Measurements from ENCODE around the gene OR1J4.
"Not testable (repeated sequence)": the region's sequence is repeated elsewhere in the genome, so short reads cannot be mapped to it uniquely, and the experiment has no call there.

Gene OR1J4

GRCh38 chr9:122518841-122519240 is at the start of gene OR1J4:
TSS of gene OR1J4 (plus strand) at chr9:122519141. CDS start at chr9:122519141, 0 bp downstream.
- Histone ChIP-seq H3K4me1 (ENCODE audit: insufficient read depth, low read length) (no peaks in the 10 kb centered on the region), H3K9me3 (ENCODE audit: control insufficient read depth, insufficient read depth, low read length) (no peaks in the 10 kb centered on the region), H3K9ac (ENCODE audit: low read depth, low read length) (no peak within 1 kb of the TSS), H3K36me3 (ENCODE audit: insufficient read depth, low read length) (no peaks in the 10 kb centered on the region)

GRCh38 chr9:122474561-122474960 is 44.4 kb upstream of the OR1J4 start:
- no peak overlapping the region for H3K9ac ChIP-seq (ENCODE audit: low read depth, low read length)
- no peaks in the 10 kb centered on the region for H3K4me1 ChIP-seq (ENCODE audit: insufficient read depth, low read length)
- H3K36me3 ChIP-seq (ENCODE audit: insufficient read depth, low read length) = no peaks in the 10 kb centered on the region
- no peaks in the 10 kb centered on the region for H3K9me3 ChIP-seq (ENCODE audit: control insufficient read depth, insufficient read depth, low read length)

- Histone ChIP-seq H3K9me3 (ENCODE audit: control insufficient read depth, insufficient read depth, low read length) (no peaks in the 10 kb centered on the region), H3K9ac (ENCODE audit: low read depth, low read length) (no peak overlapping the region), H3K4me1 (ENCODE audit: insufficient read depth, low read length) (no peaks in the 10 kb centered on the region), H3K36me3 (ENCODE audit: insufficient read depth, low read length) (no peaks in the 10 kb centered on the region)
Observed at GRCh38 chr9:122475717-122476116, 43.2 kb upstream of the OR1J4 start.

- no peaks in the 10 kb centered on the region for H3K9me3 ChIP-seq (ENCODE audit: control insufficient read depth, insufficient read depth, low read length)
- H3K4me1 ChIP-seq (ENCODE audit: insufficient read depth, low read length) = no peaks in the 10 kb centered on the region
- no peaks in the 10 kb centered on the region for H3K36me3 ChIP-seq (ENCODE audit: insufficient read depth, low read length)
- no peak overlapping the region for H3K9ac ChIP-seq (ENCODE audit: low read depth, low read length)
Observed at GRCh38 chr9:122477346-122477745, 41.6 kb upstream of the OR1J4 start.

GRCh38 chr9:122477826-122478225 is 41.1 kb upstream of the OR1J4 start, which contains the start of gene OR1J1:
TSS of gene OR1J1 (minus strand) at chr9:122477926. CDS start at chr9:122477926, 0 bp downstream.
- Histone ChIP-seq H3K9ac (ENCODE audit: low read depth, low read length) (no peak within 1 kb of the TSS), H3K36me3 (ENCODE audit: insufficient read depth, low read length) (no peaks in the 10 kb centered on the region), H3K9me3 (ENCODE audit: control insufficient read depth, insufficient read depth, low read length) (no peaks in the 10 kb centered on the region), H3K4me1 (ENCODE audit: insufficient read depth, low read length) (no peaks in the 10 kb centered on the region)

- Histone ChIP-seq H3K9me3 (ENCODE audit: control insufficient read depth, insufficient read depth, low read length) (no peaks in the 10 kb centered on the region), H3K36me3 (ENCODE audit: insufficient read depth, low read length) (no peaks in the 10 kb centered on the region), H3K9ac (ENCODE audit: low read depth, low read length) (no peak overlapping the region), H3K4me1 (ENCODE audit: insufficient read depth, low read length) (no peaks in the 10 kb centered on the region)
Observed at GRCh38 chr9:122479062-122479461, 39.9 kb upstream of the OR1J4 start.

- Histone ChIP-seq H3K4me1 (ENCODE audit: insufficient read depth, low read length) (no peaks in the 10 kb centered on the region; the same call in 1 of the 2 replicates), H3K9me3 (ENCODE audit: control insufficient read depth, insufficient read depth, low read length) (no peaks in the 10 kb centered on the region; the same call in 1 of the 2 replicates), H3K9ac (ENCODE audit: low read depth, low read length) (no peak overlapping the region), H3K36me3 (ENCODE audit: insufficient read depth, low read length) (no peaks in the 10 kb centered on the region)
Observed at GRCh38 chr9:122498883-122499288, 20.1 kb upstream of the OR1J4 start.

GRCh38 chr9:122506964-122507363 is 12.0 kb upstream of the OR1J4 start:
- H3K4me1 ChIP-seq (ENCODE audit: insufficient read depth, low read length) = no peaks in the 10 kb centered on the region
- no peaks in the 10 kb centered on the region for H3K9me3 ChIP-seq (ENCODE audit: control insufficient read depth, insufficient read depth, low read length)
- no peak overlapping the region for H3K9ac ChIP-seq (ENCODE audit: low read depth, low read length)
- H3K36me3 ChIP-seq (ENCODE audit: insufficient read depth, low read length) = no peaks in the 10 kb centered on the region

GRCh38 chr9:122510502-122510901 is 8.4 kb upstream of the OR1J4 start, which contains the start of gene OR1J2:
TSS of gene OR1J2 (plus strand) at chr9:122510802. CDS start at chr9:122510802, 0 bp downstream.
- H3K9me3 ChIP-seq (ENCODE audit: control insufficient read depth, insufficient read depth, low read length) = no peaks in the 10 kb centered on the region
- no peaks in the 10 kb centered on the region for H3K4me1 ChIP-seq (ENCODE audit: insufficient read depth, low read length)
- no peaks in the 10 kb centered on the region for H3K36me3 ChIP-seq (ENCODE audit: insufficient read depth, low read length)
- H3K9ac ChIP-seq (ENCODE audit: low read depth, low read length) = no peak within 1 kb of the TSS

- Histone ChIP-seq H3K36me3 (ENCODE audit: insufficient read depth, low read length) (no peaks in the 10 kb centered on the region), H3K9me3 (ENCODE audit: control insufficient read depth, insufficient read depth, low read length) (no peaks in the 10 kb centered on the region), H3K9ac (ENCODE audit: low read depth, low read length) (no peak overlapping the region), H3K4me1 (ENCODE audit: insufficient read depth, low read length) (no peaks in the 10 kb centered on the region)
Observed at GRCh38 chr9:122518226-122518625, 715 bp upstream of the OR1J4 start.

- no peaks in the 10 kb centered on the region for H3K36me3 ChIP-seq (ENCODE audit: insufficient read depth, low read length)
- H3K4me1 ChIP-seq (ENCODE audit: insufficient read depth, low read length) = no peaks in the 10 kb centered on the region
- H3K9me3 ChIP-seq (ENCODE audit: control insufficient read depth, insufficient read depth, low read length) = no peaks in the 10 kb centered on the region
- no peak overlapping the region for H3K9ac ChIP-seq (ENCODE audit: low read depth, low read length)
Observed at GRCh38 chr9:122519376-122519775, 435 bp downstream of the OR1J4 start.

- no peaks in the 10 kb centered on the region for H3K9me3 ChIP-seq (ENCODE audit: control insufficient read depth, insufficient read depth, low read length)
- no peaks in the 10 kb centered on the region for H3K4me1 ChIP-seq (ENCODE audit: insufficient read depth, low read length)
- no peaks in the 10 kb centered on the region for H3K36me3 ChIP-seq (ENCODE audit: insufficient read depth, low read length)
- H3K9ac ChIP-seq (ENCODE audit: low read depth, low read length) = no peak overlapping the region
Observed at GRCh38 chr9:122526602-122527001, 7.7 kb downstream of the OR1J4 start.

GRCh38 chr9:122527193-122527592 is 8.3 kb downstream of the OR1J4 start, which contains the start of gene OR1N1:
TSS of gene OR1N1 (minus strand) at chr9:122527293. CDS start at chr9:122527293, 0 bp downstream.
- H3K36me3 ChIP-seq (ENCODE audit: insufficient read depth, low read length) = no peaks in the 10 kb centered on the region
- no peak within 1 kb of the TSS for H3K9ac ChIP-seq (ENCODE audit: low read depth, low read length)
- no peaks in the 10 kb centered on the region for H3K9me3 ChIP-seq (ENCODE audit: control insufficient read depth, insufficient read depth, low read length)
- H3K4me1 ChIP-seq (ENCODE audit: insufficient read depth, low read length) = no peaks in the 10 kb centered on the region

GRCh38 chr9:122531157-122531556 is 12.2 kb downstream of the OR1J4 start:
- H3K9me3 ChIP-seq (ENCODE audit: control insufficient read depth, insufficient read depth, low read length); H3K9ac ChIP-seq (ENCODE audit: low read depth, low read length); H3K4me1 ChIP-seq (ENCODE audit: insufficient read depth, low read length); H3K36me3 ChIP-seq (ENCODE audit: insufficient read depth, low read length): not testable (repeated sequence)

GRCh38 chr9:122536134-122536533 is 17.2 kb downstream of the OR1J4 start:
- peaks cover 4% of the 10 kb centered on the region for H3K9me3 ChIP-seq (ENCODE audit: control insufficient read depth, insufficient read depth, low read length)
- H3K9ac ChIP-seq (ENCODE audit: low read depth, low read length) = no peak overlapping the region
- no peaks in the 10 kb centered on the region for H3K4me1 ChIP-seq (ENCODE audit: insufficient read depth, low read length)
- no peaks in the 10 kb centered on the region for H3K36me3 ChIP-seq (ENCODE audit: insufficient read depth, low read length)

- H3K9me3 ChIP-seq (ENCODE audit: control insufficient read depth, insufficient read depth, low read length); H3K4me1 ChIP-seq (ENCODE audit: insufficient read depth, low read length); H3K9ac ChIP-seq (ENCODE audit: low read depth, low read length); H3K36me3 ChIP-seq (ENCODE audit: insufficient read depth, low read length): not testable (repeated sequence)
Observed at GRCh38 chr9:122537066-122537465, 18.1 kb downstream of the OR1J4 start.

Measured in ES-I3 (cell line).